K562 (cell line): ENCODE measurements around the gene UBASH3B. TPM values are rescaled to one million over a fixed set of nuclear protein-coding genes. Genes with fewer than 3 reads are reported as not detected.

Experiments
- ATAC-seq: fragments of 200-7000 bp; cut with Tn5 transposase; 3 replicates; pipeline ENCODE4 v1.9.1; 2020; ENCODE audit warnings: moderate library complexity
- BruUV-seq: library from RNA; stranded (reverse); fragments of 400-500 nt; replicated peaks from 2 replicates; lab custom pipeline; 2021; lab: Mats Ljungman, UMichigan
- CTCF ChIA-PET: fragments of 300-600 bp; formaldehyde crosslinking; extraction: SDS; loops from one replicate; lab custom pipeline; 2021; ENCODE audit warnings: low intra/inter-chr PET ratio; lab: Yijun Ruan, JAX
- POLR2A ChIA-PET: fragments of 300-600, 350-650 bp; sonication (Branson Sonifier 250); formaldehyde crosslinking; extraction: SDS; loops from one replicate; lab custom pipeline; 2021; ENCODE audit warnings: antibody characterized with exemption, inconsistent platforms; lab: Yijun Ruan, JAX
- DNase-seq, 4 experiments: peaks; one replicate each; pipeline versions ENCODE4 v3.0.0 to v3.0.0-alpha.2; 2011 to 2018; ENCODE audit warnings: low spot score in 3 of 4, mixed read lengths in 3 of 4; ENCODE audit errors: extremely low read depth in 1 of 4
- FAIRE-seq: peaks from 2 replicates; lab custom pipeline; 2011; peaks lifted over from hg19 to GRCh38; lab: Jason Lieb, UNC
- H2AFZ ChIP-seq: 2 replicates; pipeline ENCODE4 v1.6.0; 2011; ENCODE audit warnings: low read depth, low read length, control low read depth, inconsistent platforms
- H3K27ac ChIP-seq: fragments of 200-600 bp; 3 replicates; pipeline ENCODE4 v1.8.0; 2011; ENCODE audit warnings: low read depth, mild to moderate bottlenecking, control low read depth, inconsistent platforms, low read length, moderate library complexity, mixed read lengths; ENCODE audit errors: extremely low read depth
- H3K27me3 ChIP-seq, 2 experiments: fragments of 300-600 bp in 1 of 2; 2 replicates in 1 of 2; 3 replicates in 1 of 2; pipeline versions ENCODE4 v1.6.0 to v1.8.0; 2011; ENCODE audit warnings: inconsistent platforms in 2 of 2, low read length in 2 of 2, mild to moderate bottlenecking in 1 of 2, mixed read lengths in 1 of 2, moderate library complexity in 1 of 2; ENCODE audit not compliant: control insufficient read depth in 2 of 2, insufficient read depth in 2 of 2
- H3K36me3 ChIP-seq: fragments of 300-600 bp; 3 replicates; pipeline ENCODE4 v1.8.0; 2011; ENCODE audit warnings: mild to moderate bottlenecking, low read length, inconsistent platforms; ENCODE audit not compliant: control insufficient read depth, insufficient read depth
- H3K4me1 ChIP-seq, 2 experiments: fragments of 200-600 bp in 1 of 2; replicated peaks in 1 of 2; 2 replicates in 1 of 2; 3 replicates in 1 of 2; pipeline versions ENCODE4 v1.5.1 to v1.8.0; 2011; ENCODE audit warnings: inconsistent platforms in 2 of 2, low read length in 2 of 2, mild to moderate bottlenecking in 1 of 2, mixed read lengths in 1 of 2, moderate library complexity in 1 of 2; ENCODE audit not compliant: control insufficient read depth in 2 of 2, insufficient read depth in 2 of 2
- H3K4me2 ChIP-seq: 2 replicates; pipeline ENCODE4 v1.6.1; 2011; ENCODE audit warnings: low read length, control low read depth, inconsistent platforms, mixed read lengths; ENCODE audit not compliant: insufficient read depth
- H3K4me3 ChIP-seq: fragments of 200-600 bp; sonication (generic), shearing (Covaris generic); 2 replicates; pipeline ENCODE4 v1.5.1; 2016; ENCODE audit warnings: control low read depth, inconsistent platforms
- H3K79me2 ChIP-seq: fragments of 200-600 bp; 3 replicates; pipeline ENCODE4 v1.8.0; 2011; ENCODE audit warnings: low read length, inconsistent platforms; ENCODE audit not compliant: control insufficient read depth, insufficient read depth
- H3K9ac ChIP-seq, 2 experiments: 2 replicates each; pipeline versions ENCODE4 v1.6.0 to v1.6.1; 2011; ENCODE audit warnings: low read depth in 2 of 2, low read length in 2 of 2, control low read depth in 1 of 2, inconsistent platforms in 1 of 2, mild to moderate bottlenecking in 1 of 2, mixed read lengths in 1 of 2; ENCODE audit not compliant: insufficient read depth in 1 of 2
- H3K9me1 ChIP-seq: one replicate; pipeline ENCODE4 v1.6.0; 2011; ENCODE audit warnings: inconsistent platforms, mild to moderate bottlenecking, low read length, moderate library complexity; ENCODE audit not compliant: control insufficient read depth, insufficient read depth
- H3K9me3 ChIP-seq: replicated peaks from 2 replicates; pipeline ENCODE4 v1.5.1; 2011; ENCODE audit warnings: low read depth, low read length, inconsistent platforms; ENCODE audit not compliant: control insufficient read depth, insufficient read depth
- H4K20me1 ChIP-seq: replicated peaks from 2 replicates; pipeline ENCODE4 v1.6.1; 2011; ENCODE audit warnings: low read length, inconsistent platforms, mixed read lengths; ENCODE audit not compliant: control insufficient read depth, insufficient read depth
- COPS2 ChIP-seq: fragments of 450-650 bp; conservative IDR thresholded peaks from 2 replicates; pipeline ENCODE4 v1.6.1; 2016; ENCODE audit warnings: mild to moderate bottlenecking, moderate library complexity
- CXXC5 ChIP-seq: fragments of 250-450 bp; sonication (Bioruptor Pico); IDR thresholded peaks from 2 replicates; pipeline ENCODE4 v1.8.0; 2022; ENCODE audit warnings: inconsistent platforms, mild to moderate bottlenecking, moderate library complexity
- E4F1 ChIP-seq: fragments of 250-450 bp; sonication (Bioruptor Pico); IDR thresholded peaks from 2 replicates; pipeline ENCODE4 v1.5.0; 2021; ENCODE audit warnings: mild to moderate bottlenecking, borderline replicate concordance
- ESRRB ChIP-seq: fragments of 250-450 bp; sonication (Bioruptor Pico); IDR thresholded peaks from 2 replicates; pipeline ENCODE4 v1.5.0; 2020; ENCODE audit warnings: mild to moderate bottlenecking, moderate library complexity, borderline replicate concordance
- MYNN ChIP-seq, 2 experiments: sonication (generic); formaldehyde crosslinking in 1 of 2; IDR thresholded peaks; 2 replicates each; pipeline versions ENCODE4 v1.5.0 to v1.6.1; 2016 to 2020; ENCODE audit warnings: antibody characterized with exemption in 1 of 2, missing genetic modification reagents in 1 of 2
- PHF21A ChIP-seq: fragments of 450-650 bp; IDR thresholded peaks from 2 replicates; pipeline ENCODE4 v1.6.1; 2017; ENCODE audit warnings: low read depth, borderline replicate concordance
- SETDB1 ChIP-seq: IDR thresholded peaks from one replicate; pipeline ENCODE4 v1.6.1; 2012; ENCODE audit warnings: low read length, control low read depth, inconsistent platforms
- ZNF133 ChIP-seq: fragments of 250-450 bp; sonication (Bioruptor Pico); IDR thresholded peaks from 2 replicates; pipeline ENCODE4 v1.4.0; 2020; ENCODE audit warnings: mild to moderate bottlenecking
- ZNF311 ChIP-seq: fragments of 250-450 bp; sonication (Bioruptor Pico); IDR thresholded peaks from 2 replicates; pipeline ENCODE4 v1.4.0; 2020; ENCODE audit warnings: mild to moderate bottlenecking, moderate library complexity
- WGBS: fragments of 100-300 bp; shearing (Covaris generic); methylation state at CpG from one replicate; pipeline ENCODE4 v1.1.6; 2016; ENCODE audit warnings: low coverage, mixed read lengths; ENCODE audit not compliant: insufficient coverage; ENCODE audit errors: missing lambda C conversion rate; 5-methylcytosine and 5-hydroxymethylcytosine counted together
- in situ Hi-C: fragments of 300-500 bp; cut with MboI; formaldehyde crosslinking; loops from 4 replicates; pipeline ENCODE4 v1.15.0; 2018; ENCODE audit warnings: inconsistent platforms, mixed read lengths
- intact Hi-C: fragments of 100-400 bp; cut with micrococcal nuclease; formaldehyde crosslinking; loops from 2 replicates; pipeline ENCODE4 v1.14.2; 2022
- polyA plus RNA-seq, 8 experiments: library from polyadenylated mRNA; depleted of rRNA in 4 of 8; stranded (reverse) in 5 of 8; unstranded in 3 of 8; fragments of >200 nt; fragmentation: Nextera tagmentation in 2 of 8; fragmentation: Illumina TruSeq in 1 of 8; extraction: Ambion mirVana in 2 of 8; extraction: Trizol in 1 of 8; gene quantifications; 2 replicates each; pipeline versions ENCODE4 v1.2.1 to v1.2.3, GENCODE V29; 2011 to 2014; ENCODE audit warnings: inconsistent platforms in 1 of 8, missing spikeins in 1 of 8
- total RNA-seq, 7 experiments: library from RNA; depleted of rRNA in 6 of 7; stranded (reverse); fragments of >200 nt in 6 of 7; fragmentation: Illumina TruSeq in 2 of 7; extraction: Trizol in 2 of 7; gene quantifications; 2 replicates each; pipeline versions ENCODE4 v1.2.1 to v1.2.3, GENCODE V29; 2011 to 2021; ENCODE audit warnings: low replicate concordance in 1 of 7

The UBASH3B gene
- total and polyA plus RNA-seq, 9 of the 15 experiments (the other 6 are each of a cell fraction or from before 2014, with no cell fraction given), result 0.01 to 0.31 (median 0.08) TPM; not detected in 2

- intact Hi-C loops, result no loop called here
- Histone ChIP-seq H3K36me3 (no peaks in the 10 kb centered on the region), H3K4me1 (no peaks in the 10 kb centered on the region), H4K20me1 (no peaks in the 10 kb centered on the region), H3K27ac (no peak overlapping the region), H3K9ac (no peak overlapping the region), H3K9me1 (no peaks in the 10 kb centered on the region), H3K4me2 (no peak overlapping the region), H3K9me3 (no peaks in the 10 kb centered on the region), H3K4me3 (no peak overlapping the region), H3K79me2 (no peaks in the 10 kb centered on the region), H3K27me3 (peaks cover 0 to 25% of the 10 kb centered on the region in 2 experiments; a peak in 4 of 5 replicates), H2AFZ (no peak overlapping the region)
- in situ Hi-C loops, result no loop called here
- DNase-seq (no peak), ATAC-seq (no peak), FAIRE-seq (no peak)
- TF ChIP-seq ZNF311 (CRISPR knock-in tag) (no peak), MYNN (IDR thresholded peaks at IDR 0.05) (no peak), MYNN (CRISPR knock-in tag; IDR thresholded peaks at IDR 0.05) (no peak), CXXC5 (CRISPR knock-in tag) (no peak), COPS2 (no peak), ZNF133 (CRISPR knock-in tag) (no peak), SETDB1 (no peak), PHF21A (no peak), E4F1 (CRISPR knock-in tag) (no peak), ESRRB (CRISPR knock-in tag) (no peak)
- 6% methylated on average over 6 of the region's 9 CpGs for WGBS
- BruUV-seq, result no TSS peak
- CTCF ChIA-PET, result no interaction called here
- POLR2A ChIA-PET, result no interaction called here
Observed at GRCh38 chr11:122726028-122726427, 70.5 kb downstream of the UBASH3B start.
